HEK293T (cell line): ENCODE results near the gene CTNNA2.

Experiments
- ARNT ChIP-seq: fragments of 450-650 bp; IDR thresholded peaks from 2 replicates; pipeline ENCODE4 v1.6.1; 2017; ENCODE audit warnings: mild to moderate bottlenecking
- BHLHE40 ChIP-seq: fragments of 450-650 bp; IDR thresholded peaks from 2 replicates; pipeline ENCODE4 v1.6.1; 2016; ENCODE audit warnings: mild to moderate bottlenecking, moderate library complexity, borderline replicate concordance
- CTBP1 ChIP-seq: fragments of 450-650 bp; IDR thresholded peaks from 2 replicates; pipeline ENCODE4 v1.6.1; 2016; ENCODE audit warnings: borderline replicate concordance
- ELF4 ChIP-seq: fragments of 450-650 bp; IDR thresholded peaks from 2 replicates; pipeline ENCODE4 v1.6.1; 2017; ENCODE audit warnings: antibody characterized with exemption
- FOXA1 ChIP-seq: fragments of 450-650 bp; IDR thresholded peaks from 2 replicates; pipeline ENCODE4 v1.6.1; 2016; ENCODE audit warnings: mild to moderate bottlenecking
- FOXM1 ChIP-seq: fragments of 450-650 bp; IDR thresholded peaks from 2 replicates; pipeline ENCODE4 v1.6.1; 2017; ENCODE audit warnings: mild to moderate bottlenecking, borderline replicate concordance
- HDGF ChIP-seq: fragments of 450-650 bp; IDR thresholded peaks from 2 replicates; pipeline ENCODE4 v1.6.1; 2017; ENCODE audit warnings: antibody characterized with exemption, borderline replicate concordance
- L3MBTL2 ChIP-seq: fragments of 450-650 bp; conservative IDR thresholded peaks from 2 replicates; pipeline ENCODE4 v1.6.1; 2016; ENCODE audit warnings: mild to moderate bottlenecking
- LEF1 ChIP-seq: fragments of 450-650 bp; IDR thresholded peaks from 2 replicates; pipeline ENCODE4 v1.6.1; 2017; ENCODE audit warnings: mild to moderate bottlenecking, borderline replicate concordance
- NFRKB ChIP-seq: fragments of 450-650 bp; IDR thresholded peaks from 2 replicates; pipeline ENCODE4 v1.6.1; 2016; ENCODE audit warnings: mild to moderate bottlenecking, moderate library complexity
- SUZ12 ChIP-seq: fragments of 450-650 bp; IDR thresholded peaks from 2 replicates; pipeline ENCODE4 v1.6.1; 2016; ENCODE audit warnings: mild to moderate bottlenecking
- TARDBP ChIP-seq: fragments of 450-650 bp; IDR thresholded peaks from 2 replicates; pipeline ENCODE4 v1.6.1; 2016
- ZNF384 ChIP-seq: fragments of 450-650 bp; IDR thresholded peaks from 2 replicates; pipeline ENCODE4 v1.6.1; 2016

GRCh38 chr2:80102026-80102425, 589.2 kb downstream of the CTNNA2 start:
- TF ChIP-seq TARDBP (no peak), FOXM1 (no peak), FOXA1 (no peak), ZNF384 (no peak), ELF4 (no peak), CTBP1 (no peak), LEF1 (no peak), BHLHE40 (no peak), SUZ12 (no peak), ARNT (no peak), NFRKB (no peak), HDGF (no peak), L3MBTL2 (no peak)
